CD1c-positive myeloid dendritic cell (primary cell): ENCODE results near the gene ACOXL.

Experiments
- DNase-seq: peaks from one replicate; pipeline ENCODE4 v3.0.0-alpha.2; 2016; ENCODE audit errors: extremely low spot score

The ACOXL gene

DNA sequence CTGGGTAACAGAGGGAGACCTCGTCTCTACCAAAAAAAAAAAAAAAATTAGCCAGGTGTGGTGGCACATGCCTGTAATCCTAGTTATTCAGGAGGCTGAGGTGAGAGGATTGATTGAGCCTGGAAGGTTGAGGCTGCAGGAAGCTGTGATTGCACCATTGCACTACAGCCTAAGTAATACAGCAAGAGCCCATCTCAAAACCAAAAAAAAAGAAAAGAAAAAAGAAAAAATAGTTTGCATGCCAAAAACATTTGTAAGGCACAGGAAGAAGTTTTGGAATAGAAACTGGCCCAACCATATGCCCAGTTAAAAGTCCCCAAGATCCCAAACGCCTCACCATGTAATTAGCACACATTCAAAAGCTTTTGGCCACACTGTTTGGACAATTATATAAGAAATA, 13.4 kb upstream of the ACOXL start:
- DNase-seq, result no peak

DNA sequence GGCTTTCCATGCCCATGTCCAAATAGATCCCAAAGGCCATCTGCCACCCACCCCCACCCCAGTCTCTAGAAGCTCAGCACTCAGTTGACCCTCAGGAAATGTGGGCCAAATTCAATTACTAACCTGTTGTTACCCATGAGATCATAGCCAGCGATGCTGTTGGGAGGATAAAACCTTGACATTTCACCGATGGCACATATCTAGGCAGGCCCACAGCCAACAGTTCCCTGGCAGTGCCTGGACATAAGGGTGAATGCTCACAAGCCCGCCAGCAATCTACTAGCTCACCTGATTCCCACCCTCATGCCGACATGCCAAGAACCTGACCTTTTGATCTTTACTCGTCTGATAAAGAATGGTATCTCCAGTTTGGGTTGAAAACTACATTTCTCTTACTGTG, 11.8 kb upstream of the ACOXL start:
- DNase-seq, result no peak

DNA sequence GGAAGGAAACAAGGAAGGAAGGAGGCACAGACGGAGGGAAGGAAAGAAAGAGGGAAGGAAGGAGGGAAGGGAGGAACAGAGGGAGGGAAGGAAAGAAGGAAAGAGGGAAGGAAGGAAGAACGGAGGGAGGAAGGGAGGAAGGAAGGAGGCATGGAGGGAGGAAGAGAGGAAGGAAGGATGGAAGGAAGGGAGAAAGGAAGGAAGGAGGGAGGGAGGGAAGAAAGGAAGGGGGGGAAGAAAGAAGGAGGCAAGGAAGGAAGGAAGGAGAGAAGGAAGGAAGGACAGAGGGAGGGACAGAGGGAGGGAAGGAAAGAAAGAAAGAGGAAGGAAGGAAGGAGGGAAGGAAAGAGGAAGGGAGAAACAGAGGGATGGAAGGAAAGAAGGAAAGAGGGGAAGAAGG, 7.6 kb upstream of the ACOXL start:
- no peak for DNase-seq

DNA sequence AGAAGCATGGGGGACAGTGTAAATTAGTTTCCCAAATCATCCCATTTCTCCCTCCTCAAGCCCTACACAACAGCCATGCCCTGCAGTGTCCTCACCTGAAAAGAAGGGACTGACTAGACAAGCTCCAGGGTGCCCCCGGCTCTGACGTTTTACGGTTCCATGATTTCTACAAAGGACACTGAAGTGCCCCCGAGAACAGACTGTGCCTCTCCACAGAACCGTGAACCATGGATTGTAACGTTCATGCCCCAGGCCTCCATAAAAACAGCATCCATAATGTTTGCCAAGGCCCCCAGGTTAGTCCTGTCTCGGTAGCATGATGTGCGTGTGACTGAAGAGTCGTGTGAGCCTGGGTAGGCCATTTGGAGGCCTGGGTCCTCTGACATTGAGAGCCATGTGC, 7.0 kb upstream of the ACOXL start:
- DNase-seq, result no peak

DNA sequence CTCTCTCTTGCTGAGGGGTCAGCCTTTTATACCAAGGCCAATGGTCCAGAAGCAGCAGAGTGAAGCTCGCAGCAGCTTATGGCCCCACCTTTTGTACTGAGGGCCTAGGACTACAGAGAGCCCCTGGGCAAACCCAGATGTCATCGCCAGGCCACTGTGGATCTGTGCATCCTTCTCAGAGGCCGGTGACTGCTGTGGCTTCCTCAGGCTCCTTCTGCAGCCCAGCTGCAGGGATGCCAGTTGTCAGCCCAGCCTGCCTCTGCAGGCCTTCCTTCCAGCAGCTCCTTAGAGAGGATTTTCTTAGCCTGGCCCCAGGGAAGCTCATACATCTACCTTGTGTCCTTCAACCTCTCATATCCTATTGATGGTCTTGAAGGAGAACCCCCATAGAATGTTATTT, 6.5 kb upstream of the ACOXL start:
- DNase-seq, result no peak

DNA sequence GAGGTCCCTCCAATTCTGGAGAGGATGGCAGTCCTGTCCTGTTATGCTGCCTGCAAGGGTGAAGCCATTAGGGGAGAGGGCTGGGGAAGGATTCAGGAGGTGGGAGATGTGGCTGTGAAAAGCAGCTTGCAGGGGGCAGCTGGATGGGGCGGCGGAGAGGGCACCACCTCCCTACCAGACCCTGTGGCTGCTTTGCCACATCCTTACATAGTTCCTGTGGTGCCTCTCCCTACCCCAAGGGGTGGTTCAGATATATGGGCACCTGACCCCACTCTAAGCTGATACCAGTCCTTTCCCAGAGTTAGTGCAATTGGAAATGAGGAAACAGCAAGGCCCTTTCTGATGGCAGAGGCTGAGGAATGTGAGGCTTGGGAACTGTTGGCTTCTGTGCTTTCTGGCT, 6.1 kb upstream of the ACOXL start:
- DNase-seq, result no peak

DNA sequence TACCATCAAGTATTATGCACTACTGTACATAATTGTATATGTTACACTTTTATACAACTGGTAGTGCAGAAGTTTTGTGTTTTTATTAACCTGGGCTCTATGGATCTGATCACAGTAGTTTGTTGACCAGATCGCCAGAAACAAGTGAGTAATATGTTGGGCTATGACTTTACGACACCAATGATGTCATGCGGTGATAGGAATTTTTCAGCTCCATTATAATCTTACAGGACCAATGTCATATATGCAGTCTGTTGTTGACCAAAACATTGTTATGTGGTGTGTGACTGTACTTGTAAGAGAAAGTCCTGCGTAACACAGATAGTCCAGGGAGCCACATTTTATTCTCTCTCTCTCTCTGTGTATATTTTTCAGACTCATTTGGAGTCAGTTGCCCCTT, 4.5 kb upstream of the ACOXL start:
- DNase-seq, result no peak

DNA sequence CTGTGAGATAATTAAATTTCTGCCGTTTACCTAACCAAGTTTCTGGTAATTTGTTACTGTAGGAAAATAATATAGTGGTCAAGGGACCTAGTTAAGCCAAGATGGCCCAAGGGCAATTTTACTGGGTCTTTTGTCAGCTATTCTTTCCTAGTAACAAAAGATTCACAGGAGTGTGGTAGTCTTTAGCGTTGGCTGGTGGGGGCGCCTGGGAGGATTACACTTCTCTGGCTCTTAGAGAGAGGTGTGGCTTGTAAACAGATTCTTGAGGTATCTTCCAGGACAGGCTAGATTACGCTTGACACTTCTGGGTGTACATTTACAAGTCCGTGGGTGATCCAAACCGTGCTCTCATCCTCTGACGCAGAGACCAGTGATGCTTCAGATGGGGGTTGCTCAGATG, 3.3 kb upstream of the ACOXL start:
- DNase-seq, result no peak

DNA sequence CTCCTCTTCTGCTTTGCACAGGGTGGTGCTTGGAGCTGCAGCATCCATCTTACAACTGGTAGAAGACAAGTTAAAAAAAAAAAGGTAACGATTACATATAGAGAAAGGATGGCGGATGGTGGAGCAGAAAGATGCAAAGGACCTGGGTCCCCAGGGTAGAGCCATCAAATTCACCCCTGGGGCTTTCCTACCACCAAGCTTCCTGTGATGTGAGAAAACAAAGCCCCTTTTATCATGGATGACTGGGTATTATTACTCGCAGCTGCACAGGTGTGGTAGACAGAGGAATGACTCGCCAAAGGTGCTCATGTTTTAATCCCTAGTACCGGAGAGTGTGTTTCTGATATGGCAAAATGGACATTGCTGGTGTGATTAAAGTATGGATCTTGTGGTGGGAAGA, 1.3 kb upstream of the ACOXL start:
- no peak for DNase-seq

DNA sequence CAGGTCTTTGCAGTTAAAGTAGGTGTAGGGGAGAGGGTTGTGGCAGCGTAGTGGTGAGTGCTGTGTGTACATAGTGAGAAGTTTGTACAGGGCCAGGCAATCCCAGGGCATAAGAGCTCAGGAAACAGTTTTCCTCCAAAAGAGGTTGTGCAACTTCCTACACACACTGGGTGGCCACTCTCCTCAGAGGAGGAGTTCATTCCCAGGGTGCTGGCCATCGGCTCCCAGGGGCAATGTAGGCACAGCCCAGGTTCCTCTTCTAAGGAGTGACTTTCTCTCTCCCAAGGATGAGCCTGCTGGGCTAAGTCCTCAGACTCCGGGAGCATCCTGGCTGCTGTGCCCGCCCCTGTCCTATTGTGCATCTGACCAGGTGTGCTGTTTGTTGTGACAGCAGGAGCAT, 3.0 kb downstream of the ACOXL start:
- DNase-seq, result no peak

DNA sequence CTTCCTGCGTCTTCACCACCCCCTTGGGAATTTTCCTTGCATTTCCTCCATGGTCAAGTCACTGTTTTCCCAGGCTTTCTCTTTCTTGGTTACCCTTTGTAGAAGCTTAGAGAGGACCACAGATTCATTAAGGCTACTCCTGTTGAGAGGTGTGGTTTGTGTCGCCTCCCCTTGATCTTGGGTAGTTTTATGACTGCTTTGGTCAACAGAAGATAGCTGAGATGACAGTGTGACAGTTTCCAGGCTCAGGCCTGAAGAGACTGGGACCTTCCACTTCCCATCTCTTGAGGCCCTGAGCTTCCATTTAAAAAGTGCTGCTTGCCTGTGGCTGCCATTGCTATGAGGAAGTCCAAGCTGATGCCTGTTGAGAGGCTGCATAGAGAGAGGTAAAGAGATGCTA, 5.4 kb downstream of the ACOXL start:
- no peak for DNase-seq

DNA sequence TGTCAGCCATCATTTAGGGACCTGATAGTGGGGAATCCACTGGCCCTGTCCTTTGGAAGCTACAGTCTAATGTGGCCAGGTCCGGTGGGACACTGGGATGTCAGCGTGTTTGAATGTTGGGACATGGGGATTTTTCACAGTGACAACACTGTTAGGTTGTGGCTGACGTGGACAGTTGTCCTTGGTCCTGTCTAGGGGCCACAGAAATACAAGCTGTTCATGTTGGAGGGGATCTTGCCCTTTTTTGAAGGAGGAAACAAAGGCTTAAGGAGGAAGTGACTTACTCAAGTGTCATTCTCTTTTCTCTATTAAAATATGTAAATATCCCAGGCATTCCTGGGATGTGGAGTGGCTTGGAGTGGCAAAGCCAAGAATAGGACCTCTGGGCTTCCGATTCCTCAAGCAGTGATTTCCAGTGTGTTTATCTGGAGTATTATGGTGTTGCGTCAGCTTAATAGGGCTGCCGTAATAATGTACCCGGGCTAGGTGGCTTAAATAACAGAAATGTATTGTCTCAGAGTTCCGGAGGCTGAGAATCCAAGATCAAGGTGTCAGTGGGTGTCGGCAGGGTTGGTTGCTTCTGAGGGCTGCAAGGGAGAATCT, 8.5 kb downstream of the ACOXL start:
- no peak for DNase-seq

DNA sequence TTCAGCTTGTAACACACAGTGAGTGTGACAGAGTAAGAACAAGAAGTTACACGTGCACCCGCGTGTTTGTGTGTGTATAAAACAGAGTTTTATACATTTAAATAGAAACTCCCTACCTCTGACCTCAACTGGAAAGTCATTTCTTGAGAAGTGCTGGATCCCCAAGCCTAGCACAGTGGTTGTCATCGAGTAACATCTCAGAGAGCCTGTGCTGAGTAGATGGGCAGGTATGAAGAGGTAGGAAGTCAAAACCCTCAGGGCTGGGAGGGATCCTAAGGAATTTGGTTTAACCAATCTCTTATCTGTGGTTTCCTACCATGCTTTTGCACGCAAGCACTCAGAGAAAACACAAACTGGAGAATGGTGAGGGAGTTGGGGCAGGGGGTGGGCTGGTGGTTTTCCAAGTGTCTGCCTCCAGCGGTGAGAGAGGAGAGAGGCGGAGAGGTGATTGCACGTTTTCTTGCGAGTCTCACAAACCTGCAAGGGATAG, 9.2 kb downstream of the ACOXL start:
- DNase-seq, result no peak

DNA sequence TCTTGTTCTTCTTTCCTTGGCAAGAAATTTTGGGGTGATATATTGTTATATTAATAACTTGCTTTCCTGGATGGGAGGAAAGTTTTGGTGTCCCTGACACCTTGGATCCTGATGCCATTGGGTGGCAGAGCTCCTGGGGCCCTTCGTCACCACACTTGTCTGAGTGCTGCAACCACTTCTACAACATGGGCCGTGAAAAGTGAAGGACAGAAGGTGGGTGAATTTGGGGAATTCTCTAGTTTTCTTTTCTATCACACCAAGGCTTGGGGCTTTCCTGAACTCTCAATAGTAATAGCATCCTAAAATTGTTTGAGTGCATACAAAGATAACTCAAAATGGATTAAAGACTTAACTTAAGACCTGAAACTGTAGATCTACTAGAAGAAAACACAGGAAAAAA, 10.0 kb downstream of the ACOXL start:
- no peak for DNase-seq

DNA sequence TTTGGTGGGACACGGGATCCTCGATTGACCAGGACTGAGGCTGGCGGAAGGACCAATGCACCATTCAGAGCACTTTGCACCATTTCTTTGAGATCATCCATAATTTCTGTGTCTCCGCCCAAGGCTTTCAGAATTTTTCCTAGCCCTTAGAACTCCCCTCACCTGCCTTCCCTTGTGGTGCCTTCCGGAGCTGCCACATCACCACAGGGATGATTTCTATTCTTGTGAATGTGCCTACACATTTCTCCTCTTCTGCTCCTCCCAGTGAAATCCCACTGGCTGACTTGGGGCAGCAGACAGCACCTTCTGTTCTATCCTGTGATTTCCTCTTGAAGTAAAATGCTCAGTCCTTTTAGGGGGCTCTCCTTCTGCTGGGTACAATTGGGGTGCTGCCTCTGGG, 11.2 kb downstream of the ACOXL start:
- no peak for DNase-seq

DNA sequence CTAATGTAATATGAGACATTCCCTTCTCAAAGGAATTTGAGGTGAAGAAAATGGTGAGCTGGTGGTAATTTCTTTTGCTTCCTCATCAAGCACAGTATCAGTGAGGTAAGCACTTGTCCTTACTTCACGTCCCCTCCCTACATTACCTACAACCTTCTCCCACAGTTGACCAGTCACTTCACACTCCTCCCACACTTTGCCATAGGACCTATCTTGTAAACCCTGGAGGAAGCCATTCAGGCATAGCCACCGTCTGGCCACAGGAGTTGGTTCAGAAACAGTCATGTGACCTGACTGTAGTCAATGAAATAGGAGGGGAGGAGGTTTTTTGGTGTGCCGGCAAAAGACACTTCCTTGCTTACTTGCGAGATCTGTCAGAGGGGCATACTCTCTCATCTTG, 12.1 kb downstream of the ACOXL start:
- DNase-seq, result no peak

DNA sequence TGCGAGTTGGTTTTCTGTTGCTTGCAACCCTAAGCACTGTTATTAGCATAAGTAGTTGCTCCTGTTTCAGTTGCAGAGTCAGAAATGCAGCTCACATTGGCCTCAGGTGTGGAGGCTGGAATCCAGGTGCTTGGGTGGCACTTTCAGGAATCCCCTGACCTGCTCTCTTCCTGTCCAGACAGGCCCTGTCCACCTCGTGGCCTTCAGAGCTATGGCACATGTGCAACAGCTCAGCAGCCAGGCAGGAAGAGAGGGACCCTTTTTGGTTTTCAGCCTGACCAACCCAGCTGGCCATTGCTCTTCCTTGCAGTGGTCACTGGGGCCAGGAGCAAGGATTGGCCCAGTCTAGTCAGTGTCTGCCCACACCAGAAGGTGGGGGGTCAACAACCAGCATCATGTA, 12.7 kb downstream of the ACOXL start:
- no peak for DNase-seq

DNA sequence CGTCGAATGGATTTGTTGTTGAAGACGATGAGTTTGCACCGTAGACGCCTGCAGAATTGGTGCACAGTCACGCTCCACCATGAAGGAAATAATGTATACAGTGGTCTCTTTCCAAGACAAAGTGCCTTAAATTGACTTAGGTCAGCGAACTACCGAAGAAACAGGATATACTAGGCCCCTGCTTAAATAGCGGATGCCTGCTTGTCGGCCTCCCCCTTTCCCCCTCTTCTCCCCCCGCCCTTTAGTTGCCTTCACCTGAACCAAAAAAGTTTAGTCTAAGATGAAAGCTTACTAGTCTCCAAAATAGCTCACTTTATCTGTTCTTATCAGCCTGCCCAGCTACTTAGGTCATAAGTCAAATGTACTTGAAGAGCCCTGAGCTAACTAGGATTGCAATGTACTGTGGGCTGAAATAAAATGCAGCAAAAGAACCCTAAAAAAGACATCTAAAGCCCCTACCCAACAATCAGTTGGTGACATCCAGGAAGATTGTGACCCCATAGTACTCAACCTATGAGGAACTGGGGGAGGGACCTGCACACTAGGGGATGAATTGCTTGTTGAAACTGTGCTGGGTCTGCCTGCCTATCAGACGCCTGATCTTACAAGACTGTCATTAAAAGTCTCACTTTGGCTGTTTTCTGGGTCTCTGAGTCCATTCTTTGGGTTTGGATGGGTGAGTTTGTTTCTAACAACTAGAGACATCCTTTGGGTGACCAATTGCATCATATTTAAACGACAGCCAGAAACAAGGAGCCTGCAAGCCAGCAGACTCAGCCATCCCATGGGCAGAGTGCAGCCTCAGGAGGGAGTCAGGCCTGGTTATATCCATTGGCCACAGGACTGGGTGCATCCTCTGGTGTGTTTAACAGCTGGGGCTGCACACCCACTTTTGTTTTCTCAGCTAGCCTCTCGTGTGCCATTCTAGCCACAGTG, 14.5 kb downstream of the ACOXL start:
- DNase-seq, result no peak

DNA sequence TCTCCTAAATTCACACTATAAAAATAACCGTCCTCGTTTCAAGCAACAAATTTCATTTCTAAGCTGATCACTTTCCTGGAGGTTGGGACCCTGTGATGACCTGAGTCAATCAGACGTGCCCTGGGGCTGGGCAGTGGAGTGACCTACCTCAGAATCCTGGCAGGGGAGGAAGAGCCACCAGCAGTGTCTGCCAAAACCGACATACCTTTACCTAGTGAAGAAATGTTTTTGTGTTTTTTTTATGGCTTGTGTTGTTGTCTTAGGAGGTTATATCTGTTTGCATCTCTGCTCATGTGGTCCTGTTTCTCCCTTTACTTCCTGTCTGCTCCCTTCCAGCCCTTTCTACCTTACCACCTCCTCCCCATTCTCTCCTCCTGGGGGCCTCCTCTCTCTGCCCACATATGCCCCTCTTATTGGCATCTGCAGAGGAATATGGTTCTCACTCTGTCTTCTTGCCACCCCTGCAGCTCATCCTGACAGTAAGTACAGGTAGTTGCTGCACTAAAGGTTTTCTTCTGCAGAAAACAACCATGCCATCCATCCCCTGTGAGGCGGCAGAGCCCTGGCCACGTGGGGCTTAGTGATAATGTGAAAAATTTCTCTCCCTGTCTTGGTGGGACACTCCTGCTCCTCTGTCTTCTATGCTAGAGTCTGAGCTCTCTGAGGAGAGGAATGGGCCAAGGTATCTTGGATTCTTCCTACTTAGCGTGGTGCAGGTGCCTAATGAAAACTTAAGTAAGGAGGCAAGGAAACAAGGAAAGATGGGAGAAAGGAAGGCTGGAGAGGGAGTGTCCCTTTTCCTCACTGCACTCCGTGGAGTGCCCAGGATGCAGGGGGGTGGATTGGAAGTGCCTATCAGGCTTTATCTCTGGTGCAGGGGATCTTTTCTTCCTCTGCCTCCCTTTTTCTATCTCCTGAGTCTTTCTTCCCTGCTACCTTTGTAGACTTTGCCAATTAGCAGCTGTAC, 15.4 kb downstream of the ACOXL start:
- DNase-seq, result no peak

DNA sequence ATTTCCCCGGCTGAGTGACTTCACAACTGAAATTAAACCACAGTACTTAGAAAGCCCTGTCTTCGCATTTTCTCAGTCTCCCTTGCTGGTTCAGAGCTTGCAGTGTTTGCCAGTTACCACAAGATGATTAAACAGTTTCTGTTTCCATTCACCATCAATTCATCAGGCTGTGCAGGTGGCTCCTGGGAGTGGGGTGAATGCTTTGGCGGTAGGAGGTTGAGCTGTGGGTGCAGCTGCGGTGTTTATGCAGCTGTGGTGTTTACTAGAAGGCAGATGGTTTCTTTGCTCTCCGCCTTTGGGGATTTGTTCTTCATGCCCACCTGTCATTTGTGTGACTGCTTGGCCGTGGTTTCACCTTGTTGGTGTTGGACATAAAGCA, 16.1 kb downstream of the ACOXL start:
- no peak for DNase-seq

DNA sequence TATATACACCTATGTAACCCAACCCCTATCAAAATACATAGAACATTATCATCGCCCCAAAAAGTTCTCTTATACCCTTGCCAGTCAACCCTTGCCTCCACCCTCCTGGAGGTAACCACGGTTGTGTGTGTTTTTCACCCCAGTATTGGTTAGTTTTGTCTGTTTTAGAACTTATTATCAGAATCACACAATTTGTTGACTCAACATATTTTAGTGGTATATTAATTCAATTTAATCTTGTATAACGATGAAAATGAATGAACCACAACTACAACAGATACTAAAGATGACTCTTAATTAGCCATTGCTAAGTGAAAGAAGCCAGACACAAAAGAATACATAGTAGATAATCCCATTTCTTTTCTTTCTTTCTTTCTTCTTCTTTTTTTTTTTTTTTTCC, 19.3 kb downstream of the ACOXL start:
- no peak for DNase-seq

DNA sequence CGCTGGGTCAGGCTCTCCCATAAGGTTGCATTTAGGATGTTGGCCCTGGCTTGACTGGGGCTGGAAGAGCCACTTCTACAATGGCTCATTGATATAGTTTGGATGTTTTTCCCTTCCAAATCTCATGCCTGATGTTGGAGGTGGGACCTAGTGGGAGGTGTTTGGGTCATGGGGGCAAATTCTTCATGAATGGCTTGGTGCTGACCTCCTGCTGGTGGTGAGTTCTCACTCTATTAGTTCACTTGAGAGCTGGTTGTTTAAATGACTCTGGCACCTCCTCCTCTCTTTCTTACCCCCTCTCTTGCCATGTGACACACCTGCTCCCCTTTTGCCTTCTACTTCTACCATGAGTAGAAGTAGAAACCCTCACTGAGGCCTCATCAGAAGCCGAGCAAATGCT, 20.5 kb downstream of the ACOXL start:
- DNase-seq, result no peak
